Esophagus (tissue), 2 donors: Measurements from ENCODE around the gene FNDC3B. TPM values are rescaled to one million over a fixed set of nuclear protein-coding genes. Genes with fewer than 3 reads are reported as not detected.

Source experiments
- H3K27ac ChIP-seq, 2 donors: one replicate each; pipeline ENCODE4 v1.5.1; 2013; ENCODE audit warnings: low read depth in 2 of 2, mild to moderate bottlenecking in 2 of 2, inconsistent platforms in 1 of 2, low read length in 1 of 2, moderate library complexity in 1 of 2
- H3K27me3 ChIP-seq, 2 donors: one replicate each; pipeline ENCODE4 v1.6.1; 2013; ENCODE audit warnings: low read length in 2 of 2, control low read depth in 1 of 2, mild to moderate bottlenecking in 1 of 2; ENCODE audit not compliant: insufficient read depth in 2 of 2, control insufficient read depth in 1 of 2
- H3K36me3 ChIP-seq, 2 donors: one replicate each; pipeline ENCODE4 v1.6.1; 2013; ENCODE audit warnings: low read length in 1 of 2; ENCODE audit not compliant: control insufficient read depth in 2 of 2, insufficient read depth in 2 of 2
- H3K4me1 ChIP-seq, 2 donors: one replicate each; pipeline ENCODE4 v1.6.1; 2013; ENCODE audit warnings: low read length in 1 of 2; ENCODE audit not compliant: control insufficient read depth in 2 of 2, insufficient read depth in 2 of 2
- H3K4me3 ChIP-seq, 2 donors: one replicate each; pipeline ENCODE4 v1.5.1; 2013; ENCODE audit warnings: low read length in 2 of 2, mild to moderate bottlenecking in 2 of 2, low read depth in 1 of 2, moderate library complexity in 1 of 2
- H3K9me3 ChIP-seq, 2 donors: one replicate each; pipeline ENCODE4 v1.6.1; 2013; ENCODE audit warnings: mild to moderate bottlenecking in 2 of 2, low read depth in 1 of 2, low read length in 1 of 2, moderate library complexity in 1 of 2; ENCODE audit not compliant: control insufficient read depth in 2 of 2, insufficient read depth in 1 of 2
- WGBS, 2 donors: extraction: QIAGEN DNeasy Blood & Tissue Kit; methylation state at CpG; one replicate each; pipeline ENCODE4 v1.1.7; 2013; 5-methylcytosine and 5-hydroxymethylcytosine counted together
- polyA plus RNA-seq, 2 donors: library from polyadenylated mRNA; stranded (reverse); fragments of 200-250 nt; gene quantifications; one replicate each; pipeline ENCODE4 v1.2.3, GENCODE V29; 2013
- donor health status: healthy with polysubstance abuse.
- donor health status: Bipolar disorder and iron deficiency.

FNDC3B gene
- polyA plus RNA-seq, 2 donors: 2.8 to 3.3 TPM

- Histone ChIP-seq H3K36me3 (no peaks in the 10 kb centered on the region), H3K27ac (no peak overlapping the region), H3K4me1 (peaks cover 0 to 2% of the 10 kb centered on the region in 2 donors), H3K27me3 (no peaks in the 10 kb centered on the region), H3K9me3 (no peaks in the 10 kb centered on the region), H3K4me3 (no peak overlapping the region)
- WGBS, 2 donors: 85 to 89% methylated on average over 3 of the region's 3 CpGs
Observed at GRCh38 chr3:172132721-172133311, 93.4 kb downstream of the FNDC3B start.

DNA sequence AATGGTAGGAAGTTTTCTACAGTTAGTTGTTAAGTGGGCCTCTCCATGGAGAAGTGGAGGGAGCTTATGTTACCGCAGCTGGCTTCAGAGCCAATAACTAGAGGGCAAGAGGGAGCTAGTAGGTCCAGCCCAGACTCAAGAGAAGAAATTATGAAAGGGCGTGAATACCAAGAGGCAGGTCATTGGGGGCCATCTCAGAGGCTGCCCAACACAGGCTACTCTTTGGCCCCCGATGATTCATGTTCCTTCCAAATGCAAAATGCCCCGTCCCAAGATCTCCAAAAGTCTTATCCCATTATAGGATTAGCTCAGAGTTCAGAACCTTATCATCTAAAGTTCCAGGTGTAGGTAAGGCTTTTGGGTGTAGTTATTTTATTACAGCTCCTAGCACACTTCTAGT is 94.5 kb downstream of the FNDC3B start:
- H3K27ac ChIP-seq: no peak overlapping the region
- 86 to 93% methylated on average over 4 of the region's 4 CpGs for WGBS, 2 donors
- no peak overlapping the region for H3K4me3 ChIP-seq
- H3K9me3 ChIP-seq: no peaks in the 10 kb centered on the region
- H3K4me1 ChIP-seq: peaks cover 0 to 3% of the 10 kb centered on the region in 2 donors
- no peaks in the 10 kb centered on the region for H3K27me3 ChIP-seq
- H3K36me3 ChIP-seq: no peaks in the 10 kb centered on the region

DNA sequence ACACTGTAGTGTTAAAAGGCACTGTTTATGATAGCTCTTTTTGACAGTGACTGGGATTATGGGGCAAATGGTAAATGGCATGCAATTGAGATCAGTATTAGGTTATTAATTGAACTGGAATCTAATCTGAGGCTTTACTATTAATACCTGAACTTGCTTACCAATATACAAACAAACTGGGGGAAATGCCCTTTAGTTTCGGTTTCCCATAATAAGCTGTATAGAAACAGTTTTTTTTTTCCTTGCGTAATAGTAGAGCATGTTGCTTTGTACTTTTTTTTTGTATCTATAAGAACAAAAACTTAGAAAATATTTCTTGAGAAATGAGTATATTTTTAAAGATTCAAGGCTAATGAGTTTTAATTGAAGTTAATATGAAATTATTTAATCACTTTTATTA is 95.0 kb downstream of the FNDC3B start:
- no peak overlapping the region for H3K4me3 ChIP-seq
- no peaks in the 10 kb centered on the region for H3K9me3 ChIP-seq
- no peaks in the 10 kb centered on the region for H3K36me3 ChIP-seq
- WGBS, 2 donors: 67 to 80% methylated on average over 2 of the region's 2 CpGs
- H3K4me1 ChIP-seq: peaks cover 0 to 5% of the 10 kb centered on the region in 2 donors
- H3K27me3 ChIP-seq: no peaks in the 10 kb centered on the region
- no peak overlapping the region for H3K27ac ChIP-seq

DNA sequence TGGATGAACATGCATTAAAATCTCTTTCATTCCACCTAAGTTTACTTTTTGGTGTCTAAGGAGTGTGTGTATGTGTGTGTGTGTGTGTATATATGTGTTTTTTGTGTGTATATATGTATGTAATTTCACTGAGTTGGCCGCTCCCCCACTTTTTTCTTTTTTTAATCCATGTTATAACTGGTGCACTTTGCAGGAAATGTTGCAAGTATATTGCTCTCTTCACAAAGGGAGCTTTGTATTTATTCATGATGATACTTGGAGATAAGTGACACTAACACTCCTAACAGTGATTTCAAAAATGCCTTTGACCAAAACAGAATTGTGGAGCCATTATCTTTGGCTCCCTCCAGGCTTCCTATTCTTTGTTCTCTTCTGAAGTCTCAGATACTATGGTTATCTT is 95.8 kb downstream of the FNDC3B start:
- H3K27me3 ChIP-seq: no peaks in the 10 kb centered on the region
- WGBS, 2 donors: 95 to 97% methylated on average over 1 of the region's 1 CpG
- no peak overlapping the region for H3K27ac ChIP-seq
- H3K36me3 ChIP-seq: no peaks in the 10 kb centered on the region
- H3K9me3 ChIP-seq: no peaks in the 10 kb centered on the region
- no peak overlapping the region for H3K4me3 ChIP-seq
- H3K4me1 ChIP-seq: peaks cover 0 to 7% of the 10 kb centered on the region in 2 donors

DNA sequence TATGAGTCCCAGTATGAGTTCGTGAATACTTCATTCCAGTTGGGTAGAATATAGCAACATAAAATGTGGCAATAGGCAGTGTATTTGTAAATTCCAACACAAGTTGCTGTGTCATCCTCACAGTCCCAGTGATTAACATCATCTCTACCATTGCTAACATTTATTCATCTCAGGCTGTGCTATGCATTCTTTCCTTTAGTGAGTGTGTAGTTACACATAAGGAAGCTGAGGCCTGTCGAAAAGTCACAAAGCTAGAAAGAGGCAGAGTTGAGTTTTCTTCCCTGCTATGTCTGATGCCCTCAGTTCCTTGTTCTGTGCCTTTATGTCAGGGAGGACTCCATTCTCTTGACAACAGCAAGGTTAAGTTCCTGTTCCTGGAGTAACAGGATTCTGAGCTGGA is 96.4 kb downstream of the FNDC3B start:
- Histone ChIP-seq H3K27me3 (no peaks in the 10 kb centered on the region), H3K9me3 (no peaks in the 10 kb centered on the region), H3K27ac (no peak overlapping the region), H3K36me3 (no peaks in the 10 kb centered on the region), H3K4me1 (peaks cover 0 to 5% of the 10 kb centered on the region in 2 donors), H3K4me3 (no peak overlapping the region)
- WGBS, 2 donors: 90% methylated on average over 2 of the region's 2 CpGs

DNA sequence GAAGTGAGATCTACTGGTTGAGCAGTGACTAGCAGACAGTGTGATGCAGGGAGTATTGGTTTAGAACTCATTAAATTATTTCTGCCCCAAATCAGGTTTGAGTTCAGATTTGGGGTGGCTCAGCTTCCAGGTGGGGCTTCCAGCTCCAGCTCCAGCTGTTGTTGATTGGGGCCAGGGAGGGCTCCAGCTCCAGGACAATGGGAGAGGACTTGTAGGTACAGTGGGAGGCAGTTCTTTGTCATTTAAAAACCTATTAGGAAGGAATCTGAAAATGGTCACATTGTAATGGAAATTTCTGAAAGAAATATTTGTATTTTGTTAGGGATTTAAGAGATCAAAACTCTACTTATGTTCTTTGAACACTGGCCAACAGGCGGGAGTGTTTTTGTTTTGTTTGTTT is 97.0 kb downstream of the FNDC3B start:
- H3K4me3 ChIP-seq: no peak overlapping the region
- H3K36me3 ChIP-seq: no peaks in the 10 kb centered on the region
- 69 to 76% methylated on average over 1 of the region's 1 CpG for WGBS, 2 donors
- no peaks in the 10 kb centered on the region for H3K27me3 ChIP-seq
- peaks cover 0 to 5% of the 10 kb centered on the region in 2 donors for H3K4me1 ChIP-seq
- no peak overlapping the region for H3K27ac ChIP-seq
- no peaks in the 10 kb centered on the region for H3K9me3 ChIP-seq

- Histone ChIP-seq H3K9me3 (no peaks in the 10 kb centered on the region), H3K27me3 (no peaks in the 10 kb centered on the region), H3K36me3 (no peaks in the 10 kb centered on the region), H3K4me3 (no peak overlapping the region), H3K4me1 (peaks cover 0 to 5% of the 10 kb centered on the region in 2 donors), H3K27ac (peak overlapping the region; percentile 5 to 23)
- 40 to 50% methylated on average over 2 of the region's 2 CpGs for WGBS, 2 donors
Observed at GRCh38 chr3:172137287-172138192, 98.2 kb downstream of the FNDC3B start.

GRCh38 chr3:172138193-172138537 is 98.8 kb downstream of the FNDC3B start:
- H3K27ac ChIP-seq: peak overlapping the region; percentile 5 to 23
- H3K4me3 ChIP-seq: no peak overlapping the region
- 41 to 54% methylated on average over 3 of the region's 3 CpGs for WGBS, 2 donors

DNA sequence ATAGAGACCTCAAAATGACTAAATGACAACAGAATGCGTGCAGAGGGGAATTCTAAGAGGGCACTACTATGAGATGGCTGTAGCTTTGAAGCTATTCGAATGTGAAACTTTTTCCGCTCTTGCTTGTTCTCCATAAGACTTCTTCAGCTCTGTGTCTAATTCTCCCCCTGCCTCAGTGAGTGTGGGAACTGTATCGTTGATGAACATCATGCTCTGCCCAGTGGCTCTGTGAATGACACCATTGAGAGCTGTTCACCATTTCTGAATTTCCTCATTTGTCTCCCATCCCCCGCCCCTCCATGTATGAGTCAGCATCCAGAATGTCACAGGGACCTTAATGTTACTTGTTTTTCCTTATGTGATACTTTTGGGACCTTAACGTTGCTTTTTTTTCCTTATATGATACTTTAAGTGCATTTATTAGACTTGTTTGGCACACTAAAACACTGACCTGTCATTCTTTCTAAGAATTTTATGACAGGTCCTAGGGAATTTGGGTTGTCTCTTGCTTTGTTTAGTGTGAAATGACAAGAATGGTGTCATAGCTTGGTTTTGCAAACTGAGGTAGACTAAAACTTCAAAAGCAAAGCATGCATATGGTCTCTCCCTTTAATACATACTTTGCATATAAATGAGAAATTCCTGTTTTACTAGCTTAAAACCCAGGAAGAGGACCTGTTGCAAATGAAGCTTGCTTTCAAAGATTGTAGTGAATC is 99.6 kb downstream of the FNDC3B start:
- H3K9me3 ChIP-seq: no peaks in the 10 kb centered on the region
- no peaks in the 10 kb centered on the region for H3K36me3 ChIP-seq
- no peaks in the 10 kb centered on the region for H3K27me3 ChIP-seq
- no peak overlapping the region for H3K4me3 ChIP-seq
- WGBS, 2 donors: 61 to 62% methylated on average over 6 of the region's 6 CpGs
- peak overlapping the region in 1 of 2 donors; percentile 47 for H3K27ac ChIP-seq
- peaks cover 0 to 5% of the 10 kb centered on the region in 2 donors for H3K4me1 ChIP-seq

More at GRCh38 chr3:172138193-172138537, 98.8 kb downstream of the FNDC3B start:
- Histone ChIP-seq H3K36me3 (no peaks in the 10 kb centered on the region), H3K4me1 (peaks cover 0 to 5% of the 10 kb centered on the region in 2 donors), H3K27me3 (no peaks in the 10 kb centered on the region), H3K9me3 (no peaks in the 10 kb centered on the region)
